ENCODE results near the gene UBALD1.

UBALD1 gene

DNA sequence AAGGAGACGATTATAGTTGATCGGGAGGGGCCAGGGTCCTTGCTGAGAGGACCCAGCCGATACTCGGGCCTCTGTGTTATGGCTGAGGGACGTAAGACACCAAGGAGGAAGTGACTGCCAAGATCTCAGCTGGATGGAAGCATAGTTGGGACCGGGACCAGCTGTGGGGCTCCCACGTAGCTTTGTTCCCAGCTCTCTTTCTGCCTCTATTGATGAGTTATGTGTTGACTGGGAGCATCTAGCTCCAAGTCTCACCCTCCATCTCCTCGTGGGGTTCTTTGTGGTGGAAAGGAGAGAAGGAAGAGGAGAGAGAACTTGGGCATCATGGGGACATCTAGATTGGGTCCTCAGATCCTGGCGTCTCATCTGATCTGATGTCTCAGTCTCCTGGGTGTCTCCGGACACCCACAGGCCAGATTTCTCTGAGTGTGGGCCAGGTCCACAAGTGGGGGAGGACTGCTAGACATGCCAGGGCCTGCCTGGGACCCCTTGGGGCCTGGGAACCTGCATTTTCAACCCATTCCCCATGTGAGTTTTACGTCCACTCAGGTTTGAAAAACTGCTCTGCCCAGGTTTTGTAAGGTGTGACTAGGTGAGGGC, 11.0 kb upstream of the UBALD1 start:
- Histone ChIP-seq H3K27me3 (ENCODE audit: control insufficient read depth in 1 of 2, insufficient read depth in 2 of 2, low read length in 2 of 2) (no peaks in the 10 kb centered on the region), H3K4me3 (ENCODE audit: low read length in 2 of 2) (peak overlapping the region; percentile 88 to 99), H3K9me3 (ENCODE audit: control insufficient read depth in 2 of 2, low read length in 2 of 2) (no peaks in the 10 kb centered on the region), H3K36me3 (ENCODE audit: control insufficient read depth in 2 of 2, insufficient read depth in 2 of 2, low read length in 2 of 2) (no peaks in the 10 kb centered on the region), H3K27ac (ENCODE audit: low read length) (peak overlapping the region; percentile 93), H3K4me1 (ENCODE audit: control insufficient read depth, insufficient read depth, low read length) (peaks cover 24% of the 10 kb centered on the region), H3K9ac (ENCODE audit: low read length in 2 of 2) (peak overlapping the region; percentile 88 to 96)

DNA sequence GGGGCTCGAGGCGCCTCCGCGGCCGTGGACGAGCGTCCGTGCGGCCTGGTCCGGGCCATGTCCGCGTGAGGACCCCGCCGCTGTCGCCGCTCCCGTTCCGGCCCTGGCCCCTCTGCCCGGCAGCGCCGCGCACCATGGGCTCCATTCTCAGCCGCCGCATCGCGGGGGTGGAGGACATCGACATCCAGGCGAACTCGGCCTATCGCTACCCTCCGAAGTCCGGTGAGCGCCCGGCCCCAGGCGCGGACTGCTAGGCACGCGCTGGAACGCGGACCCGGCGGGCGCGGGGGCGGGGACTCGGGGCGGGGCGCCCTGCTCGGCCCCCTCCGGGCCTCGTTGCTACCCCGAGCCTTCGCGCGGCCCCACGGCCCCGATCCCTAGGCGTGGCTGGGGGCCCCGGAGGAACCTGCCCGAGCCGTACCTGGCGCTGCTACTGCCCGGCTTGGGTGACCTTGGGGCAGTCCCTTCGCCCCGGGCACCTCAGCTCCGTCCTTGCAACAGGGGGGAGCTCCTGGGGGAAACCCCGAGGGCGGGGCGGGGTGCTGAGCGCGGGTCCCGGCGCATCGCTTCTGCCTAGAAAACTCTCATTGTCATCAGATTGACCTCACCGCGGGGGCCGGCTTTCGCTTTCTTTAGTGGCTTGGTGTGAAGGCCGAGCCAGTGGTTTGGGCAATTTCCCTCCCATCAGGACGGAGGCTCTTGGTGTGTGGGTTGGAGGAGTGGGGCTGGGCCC, 10.3 kb upstream of the UBALD1 start:
- H3K4me3 ChIP-seq (ENCODE audit: low read length in 2 of 2) = peak overlapping the region; percentile 88 to 99
- H3K9me3 ChIP-seq (ENCODE audit: control insufficient read depth in 2 of 2, low read length in 2 of 2) = no peaks in the 10 kb centered on the region
- peak overlapping the region; percentile 93 for H3K27ac ChIP-seq (ENCODE audit: low read length)
- peaks cover 24% of the 10 kb centered on the region for H3K4me1 ChIP-seq (ENCODE audit: control insufficient read depth, insufficient read depth, low read length)
- peak overlapping the region; percentile 88 to 96 for H3K9ac ChIP-seq (ENCODE audit: low read length in 2 of 2)
- no peaks in the 10 kb centered on the region for H3K27me3 ChIP-seq (ENCODE audit: control insufficient read depth in 1 of 2, insufficient read depth in 2 of 2, low read length in 2 of 2)
- no peaks in the 10 kb centered on the region for H3K36me3 ChIP-seq (ENCODE audit: control insufficient read depth in 2 of 2, insufficient read depth in 2 of 2, low read length in 2 of 2)

DNA sequence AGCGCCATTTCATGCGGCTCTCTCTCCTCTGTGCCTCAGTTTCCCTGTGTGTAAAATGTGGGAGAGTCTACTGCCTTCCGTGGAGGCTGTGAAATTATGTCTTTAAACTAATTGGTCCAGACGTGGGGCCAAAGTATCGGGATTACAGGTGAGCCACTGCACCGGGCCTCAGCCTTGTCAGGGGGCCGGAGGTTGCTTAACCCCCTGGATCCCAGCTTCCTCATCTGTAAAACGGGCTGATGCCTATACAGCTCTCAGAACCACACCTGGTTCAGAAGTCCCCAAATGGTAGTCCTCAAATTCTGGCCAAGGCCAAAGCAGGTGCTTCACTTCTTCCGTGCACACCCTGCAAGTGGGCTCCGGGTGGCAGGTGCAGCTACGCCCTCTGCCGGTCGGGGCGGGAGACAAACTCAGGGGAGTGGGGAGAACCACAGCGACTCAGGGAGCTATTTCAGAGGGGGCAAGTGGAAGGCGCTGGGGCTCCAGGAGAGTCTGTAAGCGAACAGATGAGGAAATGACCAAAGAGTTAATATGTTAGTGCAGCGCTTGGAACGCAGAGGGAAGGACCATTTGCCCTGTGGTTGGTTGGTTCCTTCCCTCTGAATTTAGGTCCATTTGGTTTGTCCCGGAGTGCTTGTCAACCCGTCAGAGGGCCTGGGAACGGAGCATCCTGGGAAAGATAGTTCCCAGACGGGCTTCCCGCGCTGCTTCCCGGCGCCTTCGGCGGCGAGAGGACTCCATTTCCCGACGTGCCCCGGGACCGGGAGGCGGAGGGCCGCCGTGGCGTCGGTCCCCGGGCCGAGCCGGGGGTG, 9.5 kb upstream of the UBALD1 start, which contains the start of gene MGRN1:
Gene MGRN1 (plus strand): TSS at position 812 of the 812 bp plus-strand sequence. CDS start 135 bp downstream, outside the sequence.
- Histone ChIP-seq H3K4me1 (ENCODE audit: control insufficient read depth, insufficient read depth, low read length) (peaks cover 24% of the 10 kb centered on the region), H3K9me3 (ENCODE audit: control insufficient read depth in 2 of 2, low read length in 2 of 2) (no peaks in the 10 kb centered on the region), H3K4me3 (ENCODE audit: low read length in 2 of 2) (peak within 1 kb of the TSS; percentile 88 to 99), H3K27ac (ENCODE audit: low read length) (peak within 1 kb of the TSS; percentile 93), H3K9ac (ENCODE audit: low read length in 2 of 2) (peak within 1 kb of the TSS; percentile 91 to 96), H3K27me3 (ENCODE audit: control insufficient read depth in 1 of 2, insufficient read depth in 2 of 2, low read length in 2 of 2) (no peaks in the 10 kb centered on the region), H3K36me3 (ENCODE audit: control insufficient read depth in 2 of 2, insufficient read depth in 2 of 2, low read length in 2 of 2) (peaks cover 0 to 2% of the 10 kb centered on the region in 2 donors)

DNA sequence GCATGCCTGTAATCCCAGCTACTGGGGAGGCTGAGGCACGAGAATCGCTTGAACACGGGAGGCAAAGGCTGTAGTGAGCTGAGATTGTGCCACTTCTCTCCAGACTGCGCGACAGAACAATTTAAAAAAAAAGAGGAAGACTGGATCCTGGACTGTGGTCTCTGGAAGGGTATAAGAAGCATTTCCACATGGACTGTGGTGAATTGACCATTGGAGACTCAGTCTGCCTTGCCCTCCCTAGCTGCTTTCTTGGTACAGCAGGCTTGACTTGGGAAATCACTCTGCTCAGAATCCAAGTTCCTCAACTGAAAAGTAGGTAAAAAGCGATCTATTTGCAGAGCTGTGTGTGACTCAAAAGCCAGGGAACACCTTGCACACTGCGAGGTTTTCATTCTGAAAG, 8.9 kb upstream of the UBALD1 start:
- Histone ChIP-seq H3K27ac (ENCODE audit: low read length) (no peak overlapping the region), H3K36me3 (ENCODE audit: control insufficient read depth in 2 of 2, insufficient read depth in 2 of 2, low read length in 2 of 2) (peaks cover 0 to 2% of the 10 kb centered on the region in 2 donors), H3K9ac (ENCODE audit: low read length in 2 of 2) (no peak overlapping the region), H3K27me3 (ENCODE audit: control insufficient read depth in 1 of 2, insufficient read depth in 2 of 2, low read length in 2 of 2) (no peaks in the 10 kb centered on the region), H3K4me1 (ENCODE audit: control insufficient read depth, insufficient read depth, low read length) (peaks cover 24% of the 10 kb centered on the region), H3K4me3 (ENCODE audit: low read length in 2 of 2) (peak overlapping the region in 1 of 2 donors; percentile 88), H3K9me3 (ENCODE audit: control insufficient read depth in 2 of 2, low read length in 2 of 2) (no peaks in the 10 kb centered on the region)

DNA sequence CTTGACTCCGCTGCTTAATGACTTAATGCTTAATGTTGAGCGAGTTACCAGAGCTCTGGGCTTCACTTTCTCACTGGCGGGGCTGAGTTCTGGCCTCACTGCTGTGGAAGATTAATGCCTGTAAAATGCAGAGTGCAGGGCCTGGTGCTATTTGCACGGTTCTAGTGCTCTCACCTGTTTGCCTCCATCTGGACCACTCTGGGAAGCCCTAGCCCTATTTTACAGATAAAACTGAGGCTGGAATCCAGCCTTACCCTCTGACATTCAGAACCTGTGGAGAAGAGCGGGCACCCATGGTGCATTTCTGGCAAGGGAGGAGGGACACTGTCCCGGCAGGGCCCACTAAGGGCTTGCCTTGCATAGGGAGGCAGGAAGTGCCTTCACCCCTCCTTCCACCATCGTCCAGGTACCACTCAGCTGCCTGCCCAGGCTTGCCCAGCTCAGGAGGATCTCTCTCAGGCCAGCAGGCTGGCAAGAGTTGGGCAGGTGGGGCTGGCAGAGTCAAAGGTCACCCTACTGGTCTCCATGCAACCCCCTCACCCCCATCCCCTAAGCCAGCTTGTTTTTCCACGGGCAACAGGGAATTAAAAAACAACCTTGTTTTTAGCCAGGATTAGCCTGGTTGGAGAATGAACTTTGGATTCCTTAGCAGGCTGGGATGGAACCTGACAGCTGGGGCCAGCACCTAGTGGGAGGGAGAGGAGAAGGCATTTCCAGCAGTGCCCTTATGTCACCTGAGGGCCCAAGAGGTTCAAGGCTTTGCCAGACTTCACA, 4.1 kb upstream of the UBALD1 start:
- Histone ChIP-seq H3K27me3 (ENCODE audit: control insufficient read depth in 1 of 2, insufficient read depth in 2 of 2, low read length in 2 of 2) (no peaks in the 10 kb centered on the region), H3K27ac (ENCODE audit: low read length) (no peak overlapping the region), H3K4me1 (ENCODE audit: control insufficient read depth, insufficient read depth, low read length) (peaks cover 27% of the 10 kb centered on the region), H3K4me3 (ENCODE audit: low read length in 2 of 2) (no peak overlapping the region), H3K9ac (ENCODE audit: low read length in 2 of 2) (no peak overlapping the region), H3K9me3 (ENCODE audit: control insufficient read depth in 2 of 2, low read length in 2 of 2) (no peaks in the 10 kb centered on the region), H3K36me3 (ENCODE audit: control insufficient read depth in 2 of 2, insufficient read depth in 2 of 2, low read length in 2 of 2) (peaks cover 0 to 2% of the 10 kb centered on the region in 2 donors)

DNA sequence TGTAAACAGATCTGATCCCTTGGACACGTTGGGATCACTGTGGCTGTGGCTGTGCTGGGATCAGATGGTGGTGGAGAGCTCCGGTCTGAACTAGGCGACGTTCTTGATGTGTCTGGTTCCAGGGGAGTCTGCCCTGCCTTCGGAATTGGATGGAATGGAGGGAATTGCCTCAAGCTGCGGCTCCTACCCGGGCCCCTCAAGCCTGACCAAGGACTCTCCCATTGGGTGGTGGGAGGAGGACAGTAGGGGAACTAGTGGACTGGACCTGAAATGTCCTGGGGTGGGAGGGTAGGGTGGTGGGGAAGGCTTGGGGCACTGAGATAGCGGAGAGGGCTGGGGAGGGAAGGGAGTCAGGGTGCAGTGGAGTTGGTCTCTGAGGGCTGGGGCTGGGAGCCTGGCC, 3.2 kb upstream of the UBALD1 start:
- Histone ChIP-seq H3K4me1 (ENCODE audit: control insufficient read depth, insufficient read depth, low read length) (peaks cover 36% of the 10 kb centered on the region), H3K27ac (ENCODE audit: low read length) (peak overlapping the region; percentile 99), H3K36me3 (ENCODE audit: control insufficient read depth in 2 of 2, insufficient read depth in 2 of 2, low read length in 2 of 2) (peaks cover 0 to 2% of the 10 kb centered on the region in 2 donors), H3K4me3 (ENCODE audit: low read length in 2 of 2) (peak overlapping the region in 1 of 2 donors; percentile 15), H3K9ac (ENCODE audit: low read length in 2 of 2) (no peak overlapping the region), H3K27me3 (ENCODE audit: control insufficient read depth in 1 of 2, insufficient read depth in 2 of 2, low read length in 2 of 2) (no peaks in the 10 kb centered on the region), H3K9me3 (ENCODE audit: control insufficient read depth in 2 of 2, low read length in 2 of 2) (no peaks in the 10 kb centered on the region)

DNA sequence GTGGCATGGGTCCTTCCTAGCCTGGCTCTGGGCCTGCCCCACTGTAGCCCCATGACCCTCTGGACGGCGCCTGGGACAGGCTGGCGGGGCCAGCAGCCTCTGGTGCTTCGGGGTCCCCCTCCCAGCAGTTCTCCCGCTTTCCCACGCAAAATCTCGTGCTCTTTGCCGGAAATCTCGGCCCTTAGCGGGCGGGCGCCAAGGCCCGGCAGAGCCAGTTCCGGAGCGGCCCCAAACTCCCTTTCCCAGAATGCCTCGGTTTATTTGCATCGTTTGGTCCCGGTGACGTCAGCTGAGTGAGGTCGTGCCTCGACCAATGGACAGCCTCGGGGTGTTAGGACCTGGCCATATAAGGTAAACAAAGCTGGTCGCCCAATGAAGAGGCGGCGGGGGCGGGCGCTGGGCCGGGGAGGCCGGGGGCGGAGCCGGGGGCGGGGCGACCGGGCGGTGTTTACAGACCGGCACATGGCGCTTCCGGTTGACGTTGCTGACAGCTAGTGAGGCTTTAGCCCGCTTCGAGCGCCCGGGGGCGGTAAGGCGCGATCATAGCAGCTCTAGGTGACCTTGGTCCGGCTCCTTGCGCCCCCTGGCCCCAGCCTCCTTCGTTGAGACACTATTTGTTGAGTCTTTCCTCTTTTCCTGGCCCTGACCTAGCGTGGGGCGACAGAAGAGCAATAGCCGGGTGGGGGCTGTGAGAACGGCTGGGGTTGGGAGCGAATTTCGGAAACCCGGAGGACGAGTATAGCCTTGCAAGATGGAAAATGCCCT, 1.5 kb upstream of the UBALD1 start:
- peak overlapping the region; percentile 92 to 96 for H3K9ac ChIP-seq (ENCODE audit: low read length in 2 of 2)
- H3K4me1 ChIP-seq (ENCODE audit: control insufficient read depth, insufficient read depth, low read length) = peaks cover 52% of the 10 kb centered on the region
- H3K36me3 ChIP-seq (ENCODE audit: control insufficient read depth in 2 of 2, insufficient read depth in 2 of 2, low read length in 2 of 2) = peaks cover 0 to 2% of the 10 kb centered on the region in 2 donors
- H3K9me3 ChIP-seq (ENCODE audit: control insufficient read depth in 2 of 2, low read length in 2 of 2) = no peaks in the 10 kb centered on the region
- no peaks in the 10 kb centered on the region for H3K27me3 ChIP-seq (ENCODE audit: control insufficient read depth in 1 of 2, insufficient read depth in 2 of 2, low read length in 2 of 2)
- H3K27ac ChIP-seq (ENCODE audit: low read length) = peak overlapping the region; percentile 99
- H3K4me3 ChIP-seq (ENCODE audit: low read length in 2 of 2) = peak overlapping the region; percentile 69 to 82

DNA sequence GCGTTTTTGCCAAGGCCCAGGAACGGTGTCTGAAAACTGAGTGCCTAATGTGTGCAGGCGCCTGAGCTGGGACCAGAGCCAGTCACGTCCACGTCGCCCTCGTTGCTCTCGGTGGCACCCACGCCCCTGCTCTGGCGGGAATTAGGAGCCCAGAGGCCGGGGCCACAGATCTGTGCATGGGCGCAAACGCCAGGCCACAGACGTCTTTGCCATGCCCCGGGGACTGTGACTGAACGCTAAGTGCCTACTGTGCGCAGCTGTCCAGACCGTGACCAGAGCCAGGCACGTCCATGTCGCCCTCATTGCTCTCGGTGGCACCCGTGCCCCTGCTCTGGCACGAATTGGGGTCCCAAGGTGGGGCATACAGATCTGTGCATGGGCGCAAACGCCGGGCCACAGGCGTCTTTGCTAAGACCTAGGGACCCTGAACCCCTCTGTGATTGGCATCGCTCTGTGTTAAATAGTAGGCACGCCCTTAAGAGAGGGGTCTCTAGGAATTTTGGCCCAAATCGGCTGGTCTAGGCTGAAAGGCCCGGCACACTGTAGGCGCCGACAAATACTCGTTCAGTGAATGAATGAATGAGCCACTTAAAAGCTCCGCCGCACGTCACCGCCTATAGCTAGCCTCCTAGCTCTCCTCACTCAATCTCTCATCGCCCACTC, 827 bp upstream of the UBALD1 start:
- H3K27me3 ChIP-seq (ENCODE audit: control insufficient read depth in 1 of 2, insufficient read depth in 2 of 2, low read length in 2 of 2) = no peaks in the 10 kb centered on the region
- H3K27ac ChIP-seq (ENCODE audit: low read length) = peak overlapping the region; percentile 92
- peaks cover 0 to 2% of the 10 kb centered on the region in 2 donors for H3K36me3 ChIP-seq (ENCODE audit: control insufficient read depth in 2 of 2, insufficient read depth in 2 of 2, low read length in 2 of 2)
- peak overlapping the region; percentile 73 to 78 for H3K9ac ChIP-seq (ENCODE audit: low read length in 2 of 2)
- peaks cover 59% of the 10 kb centered on the region for H3K4me1 ChIP-seq (ENCODE audit: control insufficient read depth, insufficient read depth, low read length)
- peak overlapping the region; percentile 87 to 91 for H3K4me3 ChIP-seq (ENCODE audit: low read length in 2 of 2)
- no peaks in the 10 kb centered on the region for H3K9me3 ChIP-seq (ENCODE audit: control insufficient read depth in 2 of 2, low read length in 2 of 2)
